ENCODE results near the gene SRCAP.

The SRCAP gene

DNA sequence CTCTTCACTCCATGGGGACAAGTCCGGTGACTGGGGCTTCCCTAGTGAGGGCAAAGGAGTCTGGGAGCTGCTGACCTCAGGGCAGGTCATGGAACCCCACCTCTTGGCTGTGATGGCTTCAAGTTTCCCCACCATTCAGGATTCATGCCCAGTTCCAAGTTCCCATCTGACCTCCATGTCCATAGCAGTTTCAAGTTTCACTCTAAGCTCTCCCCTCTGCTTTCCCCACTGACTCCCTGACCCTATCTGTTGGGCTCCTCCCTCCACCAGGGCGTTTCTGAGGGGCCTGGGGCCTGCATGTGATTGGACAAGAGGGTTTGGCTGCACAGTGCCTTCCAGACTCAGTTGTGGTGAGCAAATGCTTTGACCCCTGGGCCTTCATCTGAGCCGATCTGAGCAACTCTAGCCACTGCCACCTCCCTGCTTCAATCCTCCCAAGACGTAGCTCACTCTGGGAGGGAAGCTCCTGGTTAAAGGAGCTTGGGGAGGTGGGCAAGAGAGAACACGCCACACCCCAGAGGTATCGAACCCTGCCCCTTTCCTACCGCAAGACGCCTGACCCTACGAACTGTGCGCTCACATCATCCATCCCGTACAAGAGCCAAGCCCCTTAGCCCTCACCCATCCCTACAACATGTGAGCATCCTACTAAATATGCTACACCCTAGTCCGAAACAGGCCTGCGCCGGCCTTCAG, 79.7 kb downstream of the SRCAP start:
- DNase-seq, result no peak

DNA sequence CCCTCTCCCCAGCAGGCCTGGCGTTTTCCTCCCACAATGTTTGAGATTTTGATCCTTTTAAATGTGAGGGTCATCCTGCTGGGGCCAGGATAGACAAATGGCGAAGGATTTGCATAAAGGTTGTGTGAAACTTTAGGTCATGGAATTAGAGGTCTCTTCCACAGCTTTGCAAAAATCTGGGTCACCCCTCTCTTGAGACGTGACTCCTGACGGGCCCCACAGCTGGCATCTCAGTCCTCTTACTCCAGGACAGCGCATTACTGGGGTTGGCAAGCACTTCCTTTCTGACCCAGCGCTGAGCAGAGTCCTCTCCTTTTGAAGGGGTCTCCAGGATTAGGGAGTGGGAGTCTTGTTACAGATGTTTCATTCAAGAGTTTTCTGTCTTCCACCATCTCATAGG, 80.6 kb downstream of the SRCAP start:
- no peak for DNase-seq

DNA sequence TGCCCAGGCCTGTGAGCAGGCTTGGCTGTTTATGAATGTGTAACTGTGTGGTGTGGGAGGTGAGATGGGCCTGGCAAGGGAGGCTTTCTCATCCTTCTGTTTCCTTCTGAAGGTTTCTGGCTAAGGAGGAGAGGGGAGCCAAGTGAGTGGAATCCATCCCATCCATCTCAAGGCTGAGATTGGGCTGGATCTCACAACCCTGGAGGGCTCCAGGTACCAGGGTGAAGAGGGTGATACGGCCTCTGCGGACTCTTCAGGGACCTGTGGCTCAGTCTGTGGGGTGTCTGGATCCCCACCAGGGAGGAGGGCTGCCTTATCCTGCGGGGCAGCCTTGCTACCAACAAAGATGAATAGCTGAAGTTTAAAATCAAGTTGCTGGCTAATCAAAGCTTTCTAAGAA, 81.0 kb downstream of the SRCAP start:
- DNase-seq, result no peak

DNA sequence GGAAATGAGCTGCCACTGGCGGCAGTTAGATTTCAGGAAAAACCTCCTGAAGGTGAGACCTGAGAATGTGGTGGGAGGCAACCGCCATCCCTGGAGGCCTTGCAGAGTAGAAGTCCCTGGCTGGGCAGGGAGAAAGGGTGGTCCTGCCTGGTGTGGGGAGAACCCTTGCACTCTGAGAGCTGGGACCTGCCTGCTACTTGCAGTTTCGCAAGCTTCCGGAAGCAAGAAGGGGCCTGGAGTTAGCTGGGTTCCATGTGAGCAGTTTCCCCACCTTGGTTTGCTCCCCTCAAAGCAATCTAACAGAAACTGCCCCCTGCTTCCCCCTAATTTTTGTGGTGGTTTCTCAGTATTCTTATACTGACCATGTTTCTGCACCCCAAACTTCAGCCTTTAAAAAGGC, 81.6 kb downstream of the SRCAP start:
- no peak for DNase-seq

GRCh38 chr16:30782486-30783279, 83.7 kb downstream of the SRCAP start:
- DNase-seq, result no peak

DNA sequence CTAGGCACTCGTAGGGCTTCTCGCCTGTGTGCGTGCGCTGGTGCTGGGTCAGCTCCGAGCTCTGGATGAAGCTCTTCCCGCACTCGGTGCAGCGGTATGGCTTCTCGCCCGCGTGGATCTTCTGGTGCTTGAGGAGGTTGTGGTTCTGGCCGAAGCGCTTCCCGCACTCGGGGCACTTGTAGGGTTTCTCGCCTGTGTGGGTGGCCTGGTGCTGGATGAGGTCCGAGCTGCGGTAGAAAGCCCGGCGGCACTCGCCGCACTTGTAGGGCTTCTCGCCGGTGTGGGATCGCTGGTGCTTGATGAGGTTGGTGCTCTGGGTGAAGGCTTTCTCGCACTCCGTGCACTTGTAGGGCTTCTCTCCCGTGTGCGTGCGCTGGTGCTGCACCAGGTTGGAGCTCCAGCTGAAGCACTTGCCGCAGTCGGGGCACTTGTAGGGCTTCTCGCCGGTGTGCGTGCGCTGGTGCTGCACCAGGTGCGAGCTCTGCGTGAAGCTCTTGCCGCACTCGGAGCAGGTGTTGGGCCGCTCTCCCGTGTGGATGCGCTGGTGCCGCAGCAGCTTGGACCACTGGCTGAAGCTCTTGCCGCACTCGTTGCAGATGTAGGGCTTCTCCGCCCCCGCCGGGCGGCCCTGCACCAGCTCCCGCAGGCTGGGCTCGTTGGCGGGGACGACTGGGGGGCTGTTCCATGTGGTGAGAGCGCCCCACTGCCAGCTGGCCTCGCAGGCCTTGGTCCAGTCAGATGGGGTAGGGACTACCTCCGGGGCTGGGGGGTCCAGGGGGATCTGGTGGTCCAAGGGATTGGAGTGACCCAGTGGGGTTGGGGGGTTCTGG, 84.5 kb downstream of the SRCAP start:
- DNase-seq, result no peak

DNA sequence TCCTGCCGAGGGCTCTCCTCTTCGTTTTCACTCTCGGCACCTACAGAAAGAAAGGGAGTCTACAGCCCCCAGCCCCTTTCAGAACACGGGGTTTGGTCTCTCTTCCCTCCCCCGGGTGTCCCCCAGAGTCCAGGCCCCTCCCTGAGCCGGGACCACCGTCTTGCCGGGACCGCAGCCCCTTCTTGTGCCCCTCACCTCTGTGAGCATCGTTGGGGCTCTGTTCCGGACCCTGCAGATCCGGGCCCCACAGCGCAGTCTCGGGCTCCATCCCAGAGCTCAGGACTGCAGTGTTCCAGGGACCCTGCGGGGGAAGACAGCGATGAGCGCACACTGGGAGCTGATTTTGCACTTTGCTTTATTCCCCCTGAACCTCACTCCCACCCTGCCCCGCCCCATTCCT, 85.2 kb downstream of the SRCAP start:
- no peak for DNase-seq

- no peak for DNase-seq
These were observed 86.4 kb downstream of the SRCAP start for GRCh38 chr16:30785126-30786106.

DNA sequence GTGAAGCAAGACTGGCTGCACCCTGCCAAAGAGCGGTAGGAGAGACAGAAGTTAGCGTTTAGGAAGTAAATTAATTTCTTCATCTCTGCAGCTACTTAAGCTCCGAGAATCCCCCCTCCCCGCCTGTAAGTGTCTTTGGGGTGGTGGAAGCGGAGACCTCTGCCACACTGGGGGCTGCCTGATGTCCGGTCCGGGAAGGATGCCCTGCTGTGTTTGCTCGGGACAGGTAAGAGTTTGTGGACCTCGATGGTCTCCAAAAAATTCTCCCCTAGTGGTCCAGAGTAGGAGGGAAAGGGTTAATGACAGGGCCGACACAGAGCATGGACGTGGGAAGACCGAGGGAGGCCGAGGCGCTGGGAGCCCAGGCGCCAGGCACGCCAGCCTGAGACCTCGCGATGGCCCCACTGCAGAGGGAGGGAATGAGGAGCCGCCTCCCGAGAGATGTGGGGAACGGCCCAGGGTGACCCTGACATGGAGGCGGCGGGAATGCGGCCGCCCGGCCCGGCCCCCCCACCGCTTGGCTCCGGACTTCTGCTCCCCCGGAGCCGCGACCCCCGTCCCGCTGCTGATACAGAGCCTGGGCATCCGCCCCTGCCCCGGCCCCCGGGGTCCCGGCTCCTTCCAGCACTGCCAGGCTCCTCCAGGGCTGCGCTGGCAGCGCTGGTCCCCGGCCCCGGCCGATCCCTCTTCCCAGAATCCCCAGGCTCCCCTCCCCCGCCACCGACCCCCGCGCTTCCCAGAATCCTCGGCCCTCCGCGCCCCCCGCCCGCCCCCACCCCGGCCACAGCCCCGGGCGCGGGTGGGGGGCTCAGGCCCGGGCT, 87.4 kb downstream of the SRCAP start:
- DNase-seq, result no peak

DNA sequence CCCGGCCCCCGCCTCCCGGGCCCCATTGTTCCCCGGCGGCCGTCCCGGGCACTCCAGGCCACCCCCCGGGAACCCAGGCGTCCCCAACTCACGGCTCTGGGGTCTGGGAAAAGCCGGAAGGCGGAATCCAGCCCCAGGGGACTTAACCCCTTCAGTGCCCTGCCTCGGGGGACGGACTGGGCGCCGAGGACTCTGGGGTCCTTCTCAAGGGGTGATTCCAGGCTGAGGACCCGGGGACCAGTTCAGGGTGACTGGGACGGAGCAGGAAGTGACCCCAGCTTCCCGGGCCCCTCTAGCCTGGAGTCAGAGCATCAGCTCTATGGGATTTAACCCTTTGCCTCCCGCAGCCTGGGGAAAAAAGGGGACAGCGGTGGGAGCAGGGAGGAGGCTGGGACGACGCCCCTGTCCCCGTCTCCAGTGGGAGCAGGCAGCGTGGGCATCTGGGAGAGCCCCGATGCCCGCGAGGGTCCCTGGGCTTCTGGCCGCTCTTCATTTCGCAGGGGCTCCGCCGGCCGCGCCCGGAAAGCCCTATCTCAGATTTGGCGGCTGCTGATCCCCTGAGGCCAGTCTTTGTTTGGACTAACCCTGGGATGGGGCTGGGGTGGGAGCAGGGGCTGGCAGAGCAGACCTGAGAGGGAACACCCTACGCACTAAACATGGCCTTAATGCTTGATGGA, 88.1 kb downstream of the SRCAP start, which contains the start of gene ZNF629:
ZNF629 (minus strand) TSS at position 270 of the 677 bp plus-strand sequence. CDS start 2,723 bp downstream, outside the sequence.
- DNase-seq, result peak; percentile 15

GRCh38 chr16:30787613-30788378, 88.8 kb downstream of the SRCAP start:
- peak; percentile 10 for DNase-seq
